Measurements from ENCODE around the gene NDOR1. TPM values are rescaled to one million over a fixed set of nuclear protein-coding genes. Genes with fewer than 3 reads are reported as not detected.
A peak's percentile ranks its signal among the peaks of the same experiment; 100 is the strongest.

Gene NDOR1
- total and polyA plus RNA-seq, 12 donors: 4.6 to 10.6 (median 5.6) TPM

- DNase-seq (no peak), ATAC-seq (no peak)
- Histone ChIP-seq H3K4me3 (peak overlapping the region; percentile 42 to 84 (median 72)), H3K9me3 (no peaks in the 10 kb centered on the region), H3K4me1 (peaks cover 46 to 83% (median 74%) of the 10 kb centered on the region in 9 donors), H3K27me3 (no peaks in the 10 kb centered on the region), H3K36me3 (no peaks in the 10 kb centered on the region), H3K27ac (peak overlapping the region; percentile 33 to 96 (median 90))
- WGBS, 2 donors: 11% methylated on average over 23 of the region's 23 CpGs
- no peak for TF ChIP-seq CTCF (IDR thresholded peaks at IDR 0.05)
- intact Hi-C loops (cut with DNase I): loop anchor here in 1 of 10 donors (2.0 kb wide), 1 partner anchor 21 kb away; the partner anchor contains the start of gene RNF208
Observed at GRCh38 chr9:137201205-137201868, 4.2 kb upstream of the NDOR1 start.

GRCh38 chr9:137202966-137203365 is 2.5 kb upstream of the NDOR1 start:
- intact Hi-C loops (cut with DNase I): no loop called here
- H3K4me3 ChIP-seq: no peak overlapping the region
- DNase-seq (no peak), ATAC-seq (no peak)
- H3K9me3 ChIP-seq: no peaks in the 10 kb centered on the region
- peaks cover 38 to 78% (median 72%) of the 10 kb centered on the region in 9 donors for H3K4me1 ChIP-seq
- 72 to 74% methylated on average over 8 of the region's 8 CpGs for WGBS, 2 donors
- H3K27me3 ChIP-seq: no peaks in the 10 kb centered on the region
- H3K36me3 ChIP-seq: peaks cover 0 to 7% (median 0%) of the 10 kb centered on the region in 9 donors
- no peak overlapping the region for H3K27ac ChIP-seq
- TF ChIP-seq CTCF (IDR thresholded peaks at IDR 0.05): no peak

- WGBS, 2 donors: 10 to 11% methylated on average over 21 of the region's 21 CpGs
- no peak for TF ChIP-seq CTCF (IDR thresholded peaks at IDR 0.05)
Observed at GRCh38 chr9:137204731-137205125, 772 bp upstream of the NDOR1 start.

GRCh38 chr9:137206602-137207001 is 1.1 kb downstream of the NDOR1 start:
- WGBS, 2 donors: 70 to 73% methylated on average over 7 of the region's 7 CpGs
- Histone ChIP-seq H3K4me3 (peak overlapping the region in 7 of 10 donors; percentile 75 to 96 (median 87)), H3K27me3 (no peaks in the 10 kb centered on the region), H3K27ac (no peak overlapping the region), H3K36me3 (peaks cover 0 to 26% (median 0%) of the 10 kb centered on the region in 9 donors), H3K4me1 (peaks cover 20 to 52% (median 48%) of the 10 kb centered on the region in 9 donors), H3K9me3 (no peaks in the 10 kb centered on the region)
- intact Hi-C loops (cut with DNase I): no loop called here
- ATAC-seq (no peak), DNase-seq (no peak)
- TF ChIP-seq CTCF (IDR thresholded peaks at IDR 0.05): no peak

More at GRCh38 chr9:137204731-137205125, 772 bp upstream of the NDOR1 start:
- H3K4me1 ChIP-seq: peaks cover 20 to 60% (median 55%) of the 10 kb centered on the region in 9 donors
- no peaks in the 10 kb centered on the region for H3K9me3 ChIP-seq
- H3K27ac ChIP-seq: peak overlapping the region in 8 of 10 donors; percentile 75 to 94 (median 89)
- intact Hi-C loops (cut with DNase I): loop anchor here in 1 of 10 donors (1.0 kb wide), 1 partner anchor 16 kb away; the partner anchor contains the start of genes ANAPC2 and SSNA1
- no peaks in the 10 kb centered on the region for H3K27me3 ChIP-seq
- H3K4me3 ChIP-seq: peak overlapping the region; percentile 31 to 96 (median 86)
- no peak for ATAC-seq
- peaks cover 0 to 17% (median 0%) of the 10 kb centered on the region in 9 donors for H3K36me3 ChIP-seq
- DNase-seq: no peak
